ENCODE data around the gene STK11.

STK11 gene

DNA sequence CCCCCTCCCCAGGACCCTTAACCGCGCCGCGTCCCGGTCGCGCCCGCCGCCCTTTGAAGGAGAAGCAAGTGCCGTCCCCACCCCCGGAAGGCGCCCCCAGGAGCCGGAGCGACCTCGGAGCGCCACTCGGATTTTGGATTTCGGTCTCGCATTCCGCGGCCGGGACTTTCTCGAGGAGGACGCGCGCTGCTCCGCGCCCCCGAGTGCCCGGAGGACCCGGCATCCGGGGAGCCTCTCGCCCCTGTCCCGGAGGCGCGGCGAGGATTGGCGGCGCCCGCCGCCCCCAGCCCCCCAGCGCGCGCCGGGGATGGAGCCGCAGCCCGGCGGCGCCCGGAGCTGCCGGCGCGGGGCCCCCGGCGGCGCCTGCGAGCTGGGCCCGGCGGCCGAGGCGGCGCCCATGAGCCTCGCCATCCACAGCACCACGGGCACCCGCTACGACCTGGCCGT is 44.4 kb downstream of the STK11 start:
- ChIA-PET CTCF (no interaction called here), POLR2A (no interaction called here)
- TF ChIP-seq, protein P1, sequence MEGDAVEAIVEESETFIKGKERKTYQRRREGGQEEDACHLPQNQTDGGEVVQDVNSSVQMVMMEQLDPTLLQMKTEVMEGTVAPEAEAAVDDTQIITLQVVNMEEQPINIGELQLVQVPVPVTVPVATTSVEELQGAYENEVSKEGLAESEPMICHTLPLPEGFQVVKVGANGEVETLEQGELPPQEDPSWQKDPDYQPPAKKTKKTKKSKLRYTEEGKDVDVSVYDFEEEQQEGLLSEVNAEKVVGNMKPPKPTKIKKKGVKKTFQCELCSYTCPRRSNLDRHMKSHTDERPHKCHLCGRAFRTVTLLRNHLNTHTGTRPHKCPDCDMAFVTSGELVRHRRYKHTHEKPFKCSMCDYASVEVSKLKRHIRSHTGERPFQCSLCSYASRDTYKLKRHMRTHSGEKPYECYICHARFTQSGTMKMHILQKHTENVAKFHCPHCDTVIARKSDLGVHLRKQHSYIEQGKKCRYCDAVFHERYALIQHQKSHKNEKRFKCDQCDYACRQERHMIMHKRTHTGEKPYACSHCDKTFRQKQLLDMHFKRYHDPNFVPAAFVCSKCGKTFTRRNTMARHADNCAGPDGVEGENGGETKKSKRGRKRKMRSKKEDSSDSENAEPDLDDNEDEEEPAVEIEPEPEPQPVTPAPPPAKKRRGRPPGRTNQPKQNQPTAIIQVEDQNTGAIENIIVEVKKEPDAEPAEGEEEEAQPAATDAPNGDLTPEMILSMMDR (IDR thresholded peaks at IDR 0.05; ENCODE audit: control extremely low read depth, extremely low read depth, low read depth, missing control alignments): no peak
- DNase-seq (ENCODE audit: extremely low spot score): no peak

DNA sequence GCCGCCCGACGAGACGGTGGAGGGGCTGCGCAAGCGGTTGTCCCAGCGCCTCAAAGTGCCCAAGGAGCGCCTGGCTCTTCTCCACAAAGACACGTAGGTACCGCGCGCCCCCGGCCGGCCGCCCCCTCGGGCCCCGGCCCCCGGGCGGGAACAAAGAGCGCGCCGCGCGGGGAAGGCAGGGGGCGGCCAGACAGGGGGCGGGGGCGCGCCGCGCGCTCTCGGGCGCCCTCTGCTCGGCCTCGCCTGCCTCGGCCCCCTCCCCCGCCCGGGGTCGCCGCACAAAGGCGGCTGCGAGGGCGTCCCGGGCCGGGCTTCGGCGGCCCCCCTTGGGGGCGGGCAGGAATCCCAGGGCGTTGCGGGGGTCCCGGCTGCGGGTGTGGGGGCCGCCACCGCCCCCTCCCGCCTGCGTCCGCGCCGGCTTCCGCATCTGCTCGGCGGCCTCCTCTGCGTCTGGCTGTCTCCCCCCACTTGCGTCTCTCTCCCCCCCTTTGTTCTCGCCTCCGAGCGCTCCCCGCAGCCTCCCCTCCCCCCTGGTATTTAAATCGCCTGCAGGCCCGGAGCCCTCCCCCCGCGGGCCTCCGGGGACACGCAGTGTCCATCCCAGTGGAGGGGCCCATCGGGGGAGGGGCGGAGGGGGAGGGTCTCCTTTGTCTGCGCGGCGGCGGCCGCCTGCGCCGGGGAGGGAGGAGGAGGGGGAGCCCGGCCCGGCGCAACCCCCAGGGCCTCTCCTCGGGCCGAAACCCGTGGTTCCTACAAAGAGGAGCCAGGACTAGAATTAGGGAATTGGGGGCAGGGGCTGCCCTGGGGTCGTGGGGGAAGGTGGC is 45.1 kb downstream of the STK11 start:
- no peak for DNase-seq (ENCODE audit: extremely low spot score)
- CTCF ChIA-PET: interaction anchor here (3.3 kb wide), 1 partner anchor 16 kb away, joined by 28 read pairs; no protein-coding TSS in a partner anchor
- TF ChIP-seq, protein P1 (IDR thresholded peaks at IDR 0.05; ENCODE audit: control extremely low read depth, extremely low read depth, low read depth, missing control alignments): no peak
- POLR2A ChIA-PET: interaction anchor here (2.7 kb wide), 1 partner anchor 19 kb away, joined by 18 read pairs; the partner anchor contains the start of gene CIRBP

DNA sequence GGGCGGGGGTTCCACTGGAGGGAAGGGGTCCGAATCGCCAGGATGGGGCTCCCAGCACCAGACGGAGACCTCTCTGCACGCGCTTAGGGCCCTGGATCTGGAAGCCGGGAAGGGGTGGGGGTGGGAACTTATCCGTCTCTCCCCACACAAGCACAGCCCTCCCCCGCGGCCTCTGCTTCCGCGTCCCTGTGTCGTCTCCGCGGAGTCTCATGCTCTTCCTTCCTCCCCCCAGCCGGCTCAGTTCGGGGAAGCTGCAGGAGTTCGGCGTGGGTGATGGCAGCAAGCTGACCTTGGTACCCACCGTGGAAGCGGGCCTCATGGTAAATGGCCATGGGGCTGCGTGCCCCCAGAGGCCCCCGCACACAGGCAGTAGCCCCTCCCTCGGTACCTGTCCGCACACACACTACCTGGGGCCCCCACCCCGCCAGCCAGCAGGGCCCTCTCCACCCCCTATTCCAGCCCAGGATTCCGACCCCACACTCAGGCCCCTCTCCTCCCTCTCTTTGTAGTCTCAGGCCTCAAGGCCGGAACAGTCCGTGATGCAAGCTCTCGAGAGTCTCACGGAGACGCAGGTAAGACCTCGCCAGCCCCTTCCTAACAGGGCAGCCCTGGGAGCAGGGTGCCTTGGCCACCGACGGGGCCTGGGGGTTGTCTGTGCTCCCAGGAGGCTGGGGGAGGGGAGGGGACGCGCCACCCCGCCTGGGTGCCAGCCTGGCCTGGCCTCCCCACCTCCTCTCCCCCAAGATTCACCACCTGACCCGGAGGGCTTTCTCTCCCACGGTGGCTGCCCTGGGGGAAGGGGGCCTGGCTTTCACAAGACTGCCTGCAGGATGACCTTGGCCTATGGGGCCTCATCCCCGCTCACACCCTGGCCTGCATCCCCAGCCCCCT is 46.0 kb downstream of the STK11 start:
- CTCF ChIA-PET: interaction anchor here (3.3 kb wide), 1 partner anchor 15 kb away, joined by 28 read pairs; no protein-coding TSS in a partner anchor
- DNase-seq (ENCODE audit: extremely low spot score): no peak
- TF ChIP-seq, protein P1 (IDR thresholded peaks at IDR 0.05; ENCODE audit: control extremely low read depth, extremely low read depth, low read depth, missing control alignments): no peak
- POLR2A ChIA-PET: interaction anchor here (2.7 kb wide), 1 partner anchor 18 kb away, joined by 18 read pairs; the partner anchor contains the start of gene CIRBP

DNA sequence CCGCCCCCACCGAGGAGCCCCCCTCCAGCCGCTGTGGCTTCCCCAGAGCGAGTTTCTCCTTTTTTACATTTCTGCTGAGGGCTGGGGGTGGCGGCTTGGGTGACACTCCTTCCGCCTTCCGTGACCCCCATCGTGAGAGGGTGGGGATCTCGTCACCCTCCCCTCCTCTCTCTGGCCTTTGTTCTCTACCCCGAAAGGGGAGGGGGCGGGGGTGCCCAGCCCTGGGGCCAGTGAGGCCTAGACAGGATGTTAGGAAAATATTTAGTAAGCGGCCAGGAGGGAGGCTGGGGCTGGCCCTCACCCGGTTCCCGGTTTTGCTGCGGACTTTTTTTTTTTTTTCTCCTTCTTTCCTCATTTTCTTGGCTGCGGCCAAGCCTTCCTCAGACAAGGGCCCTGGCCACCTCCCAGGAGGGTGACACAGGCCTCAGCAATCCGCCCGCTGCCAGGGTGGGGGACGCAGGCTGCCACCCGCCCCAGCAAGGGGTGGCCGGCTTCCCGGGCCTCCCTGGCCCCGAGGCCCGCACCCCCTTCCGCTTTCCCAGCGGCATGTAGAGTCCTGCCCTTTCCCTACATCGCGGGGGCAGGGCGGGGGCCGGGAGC is 46.7 kb downstream of the STK11 start:
- no peak for DNase-seq (ENCODE audit: extremely low spot score)
- ChIA-PET CTCF (interaction anchor here (1.0 to 18.0 kb wide), 4 partner anchors 10 to 17 kb away, joined by 3 to 491 read pairs (median 18); partner anchors contain the start of genes ATP5F1D, CBARP and CIRBP), POLR2A (interaction anchor here (0.7 to 2.7 kb wide), 3 partner anchors 13 to 22 kb away, joined by 3 to 18 read pairs (median 4); partner anchors contain the start of gene CIRBP)
- TF ChIP-seq, protein P1 (IDR thresholded peaks at IDR 0.05; ENCODE audit: control extremely low read depth, extremely low read depth, low read depth, missing control alignments): no peak

DNA sequence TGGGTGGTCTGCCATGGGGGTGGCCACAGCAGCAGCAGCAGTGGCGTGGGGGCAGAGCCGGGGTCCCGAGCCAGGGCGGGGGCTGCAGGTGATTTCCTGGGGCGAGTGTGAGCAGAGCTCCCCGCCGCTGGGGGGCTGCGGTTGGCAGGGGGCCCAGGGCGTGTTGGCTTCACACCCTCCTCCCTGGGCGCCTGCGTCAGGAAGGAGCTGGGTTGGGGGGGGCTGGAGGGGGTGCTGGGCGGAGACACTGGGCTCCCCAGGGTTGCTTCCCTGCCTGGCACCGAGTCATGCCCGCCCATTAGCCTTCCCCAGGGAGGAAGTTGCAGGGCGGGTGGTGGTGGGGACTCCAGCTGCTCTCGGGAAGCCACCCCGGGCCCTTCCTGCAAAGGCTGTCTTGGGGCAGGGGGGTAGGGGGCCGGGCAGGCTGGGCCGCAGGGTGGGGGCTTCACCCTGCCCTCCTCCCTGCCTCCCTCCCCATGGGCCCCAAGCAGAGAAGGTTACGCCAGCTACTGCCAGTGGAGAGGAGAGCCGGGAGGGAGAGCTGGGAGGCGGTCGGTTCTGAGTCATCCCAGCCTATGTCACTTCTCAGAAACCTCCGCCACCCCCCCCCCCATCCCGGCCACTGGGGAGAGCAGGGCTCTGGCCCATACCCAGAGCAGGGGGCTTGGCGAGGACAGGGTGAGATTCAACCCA is 47.4 kb downstream of the STK11 start:
- TF ChIP-seq, protein P1 (IDR thresholded peaks at IDR 0.05; ENCODE audit: control extremely low read depth, extremely low read depth, low read depth, missing control alignments): no peak
- DNase-seq (ENCODE audit: extremely low spot score): no peak

More for the DNA sequence above, 47.4 kb downstream of the STK11 start:
- ChIA-PET POLR2A (interaction anchor here (0.7 to 2.7 kb wide), 5 partner anchors 12 to 23 kb away, joined by 3 to 18 read pairs (median 4); partner anchors contain the start of genes CIRBP and FAM174C), CTCF (interaction anchor here (1.0 to 18.0 kb wide), 4 partner anchors 9 to 16 kb away, joined by 3 to 491 read pairs (median 18); partner anchors contain the start of genes ATP5F1D, CBARP and CIRBP)
